Stimulated activated CD4-positive, alpha-beta T cell treated with anti-CD3 and anti-CD28 coated beads, Interleukin-15, amount 100 ng/mL, for 48 hours (primary cell): ENCODE data around the gene GGTLC1.
A peak's percentile ranks its signal among the peaks of the same experiment; 100 is the strongest.

Experiments
- DNase-seq, 2 donors: peaks; one replicate each; pipeline ENCODE4 v3.0.0-alpha.2; 2020; ENCODE audit warnings: low read depth in 2 of 2

GGTLC1 gene

GRCh38 chr20:23963941-23964340 is 24.6 kb downstream of the GGTLC1 start:
- no peak for DNase-seq

GRCh38 chr20:23962272-23962671 is 26.3 kb downstream of the GGTLC1 start:
- no peak for DNase-seq

- DNase-seq: no peak
These were observed 29.5 kb downstream of the GGTLC1 start for GRCh38 chr20:23959054-23959453.

- DNase-seq: no peak
These were observed 32.7 kb downstream of the GGTLC1 start for GRCh38 chr20:23955896-23956295.

GRCh38 chr20:23954008-23954745 is 34.4 kb downstream of the GGTLC1 start:
- no peak for DNase-seq

- DNase-seq: no peak
These were observed 42.4 kb downstream of the GGTLC1 start for GRCh38 chr20:23946206-23946605.

- no peak for DNase-seq
These were observed 45.3 kb downstream of the GGTLC1 start for GRCh38 chr20:23943304-23943703.

- no peak for DNase-seq
These were observed 48.9 kb downstream of the GGTLC1 start for GRCh38 chr20:23939641-23940040.

GRCh38 chr20:23939063-23939462 is 49.5 kb downstream of the GGTLC1 start:
- no peak for DNase-seq

GRCh38 chr20:23938118-23938438 is 50.5 kb downstream of the GGTLC1 start:
- no peak for DNase-seq

- peak; percentile 24 to 43 for DNase-seq
These were observed 51.1 kb downstream of the GGTLC1 start for GRCh38 chr20:23937303-23938117.
